VCaP (cell line): ENCODE data around the gene LDB3.
A peak's percentile ranks its signal among the peaks of the same experiment; 100 is the strongest.

Source experiments
- H3K27ac ChIP-seq: fragments of 450-650 bp; 2 replicates; pipeline ENCODE4 v1.5.1; 2017
- CTCF ChIP-seq: fragments of 450-650 bp; conservative IDR thresholded peaks from 2 replicates; pipeline ENCODE4 v1.5.1; 2017; ENCODE audit warnings: mild to moderate bottlenecking, moderate library complexity

LDB3 gene

DNA sequence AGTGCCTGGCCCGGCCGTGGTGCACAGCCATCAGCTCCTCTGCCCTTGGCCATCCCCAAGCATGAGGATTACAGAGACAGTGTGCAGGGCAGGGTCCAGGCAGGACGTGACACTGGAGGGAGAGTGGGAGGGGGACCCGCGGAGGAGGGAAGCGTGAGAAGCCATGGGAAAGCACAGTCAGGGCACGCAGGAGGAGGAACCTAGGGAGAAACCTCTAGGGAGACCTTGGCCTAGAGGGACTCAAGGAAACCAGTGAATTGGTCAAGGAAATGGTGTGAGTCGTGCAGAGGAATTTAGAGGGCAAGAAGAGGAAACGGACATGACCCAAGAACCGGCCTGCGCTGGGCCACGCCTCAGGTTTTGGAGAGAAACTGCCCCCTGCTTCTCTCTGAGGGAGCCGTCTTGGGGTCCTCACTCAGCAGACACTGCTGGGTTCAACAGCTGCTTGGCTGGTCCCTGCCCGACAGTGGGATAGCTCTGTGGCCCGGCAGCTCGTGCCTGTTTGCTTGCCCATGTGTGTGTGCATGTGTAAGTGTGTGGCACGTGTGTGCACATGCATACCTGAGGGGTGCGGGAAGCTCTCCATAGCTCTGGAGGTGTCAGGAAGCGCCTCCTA is 10.8 kb upstream of the LDB3 start:
- H3K27ac ChIP-seq: no peak overlapping the region

GRCh38 chr10:86658261-86658741 is 10.0 kb upstream of the LDB3 start:
- no peak overlapping the region for H3K27ac ChIP-seq
- no peak for TF ChIP-seq CTCF

More for the DNA sequence above, 10.8 kb upstream of the LDB3 start:
- no peak for TF ChIP-seq CTCF

GRCh38 chr10:86658751-86659150 is 9.6 kb upstream of the LDB3 start:
- TF ChIP-seq CTCF: no peak

DNA sequence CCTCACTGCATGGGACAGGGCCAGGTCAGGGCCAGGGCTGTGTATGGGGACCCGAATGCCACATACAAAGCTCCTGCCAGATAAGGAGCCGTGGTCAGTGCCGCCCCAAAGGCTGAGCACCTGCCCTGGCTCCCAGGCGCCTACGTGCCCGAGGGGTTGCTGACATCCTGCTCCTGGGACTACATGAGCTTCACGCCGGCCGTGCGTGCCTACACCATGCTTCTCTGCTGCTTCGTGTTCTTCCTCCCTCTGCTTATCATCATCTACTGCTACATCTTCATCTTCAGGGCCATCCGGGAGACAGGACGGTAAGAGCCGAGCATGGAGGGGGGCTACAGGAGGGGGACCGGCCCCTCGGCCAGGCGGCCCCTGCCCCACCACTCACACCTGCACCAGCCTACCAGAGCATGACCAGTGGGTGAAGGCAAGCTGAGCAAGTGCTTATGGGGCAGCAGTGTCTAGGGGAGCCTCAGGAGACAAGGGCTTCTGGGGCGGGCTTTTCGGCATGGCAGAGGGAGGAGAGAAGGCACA is 9.1 kb upstream of the LDB3 start:
- no peak for TF ChIP-seq CTCF

More at GRCh38 chr10:86658751-86659150, 9.6 kb upstream of the LDB3 start:
- no peak overlapping the region for H3K27ac ChIP-seq

DNA sequence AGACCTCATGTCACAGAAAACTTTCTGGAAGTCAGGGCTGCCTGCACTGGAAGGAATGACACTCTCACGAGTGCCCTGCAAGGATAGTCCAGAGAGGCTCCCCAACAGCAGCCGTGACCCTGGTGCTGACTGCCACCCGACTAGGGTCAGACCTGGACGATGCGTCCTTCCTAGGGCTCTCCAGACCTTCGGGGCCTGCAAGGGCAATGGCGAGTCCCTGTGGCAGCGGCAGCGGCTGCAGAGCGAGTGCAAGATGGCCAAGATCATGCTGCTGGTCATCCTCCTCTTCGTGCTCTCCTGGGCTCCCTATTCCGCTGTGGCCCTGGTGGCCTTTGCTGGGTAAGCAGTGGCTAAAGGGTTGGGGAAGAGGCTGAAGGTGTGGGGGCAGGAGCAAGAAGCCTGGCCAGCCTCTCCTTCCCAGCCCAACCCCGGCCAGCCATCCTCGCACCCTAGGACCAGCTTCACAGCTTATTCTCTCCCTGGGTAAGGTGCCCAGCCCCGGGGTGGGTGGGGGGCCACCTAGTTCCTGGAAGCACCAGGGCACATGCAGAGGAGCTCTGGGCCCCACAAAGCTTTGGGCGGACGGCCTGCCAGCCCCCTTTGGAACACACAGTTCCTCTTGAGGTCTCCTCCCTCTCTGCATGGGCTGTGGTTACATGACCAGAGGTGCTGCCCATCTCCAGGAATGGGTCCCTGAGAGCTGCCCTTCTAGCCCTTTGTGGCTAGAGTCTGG is 8.4 kb upstream of the LDB3 start:
- no peak for TF ChIP-seq CTCF
- H3K27ac ChIP-seq: no peak overlapping the region

More for the DNA sequence above, 9.1 kb upstream of the LDB3 start:
- H3K27ac ChIP-seq: no peak overlapping the region

- peak overlapping the region; percentile 19; the same call in 1 of the 2 replicates for H3K27ac ChIP-seq
- TF ChIP-seq CTCF: no peak
Observed at GRCh38 chr10:86661161-86662025, 6.9 kb upstream of the LDB3 start.
